NCI-H1930 (cell line): ENCODE results near the gene ZFP36L2.

Experiments used
- DNase-seq, 2 experiments: peaks; one replicate each; lab custom pipeline; 2025; lab: John Stamatoyannopoulos, UW

The ZFP36L2 gene

DNA sequence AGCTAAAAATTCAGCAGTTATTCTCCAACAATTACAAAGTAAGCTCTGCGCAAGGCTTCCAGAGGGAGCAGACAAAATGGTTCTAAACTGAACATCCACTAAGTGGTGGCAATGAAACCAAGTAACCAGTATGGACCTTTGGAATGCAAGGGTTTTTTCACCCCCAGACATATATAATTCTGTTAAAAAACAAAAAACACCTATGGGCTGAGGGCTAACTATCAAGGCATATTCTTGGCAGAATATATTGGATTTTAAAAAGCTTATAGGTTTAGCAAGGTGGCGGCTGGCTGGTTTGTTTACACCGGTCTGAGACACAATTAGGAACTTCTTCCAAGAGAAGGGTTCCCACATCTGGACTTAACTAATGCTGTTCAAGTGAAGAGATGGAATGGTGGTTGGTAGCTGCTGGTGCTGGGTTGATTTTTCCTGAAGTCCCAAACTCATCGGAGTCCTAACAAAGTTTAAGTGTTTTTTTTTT is 2.8 kb downstream of the ZFP36L2 start:
- no peak for DNase-seq

DNA sequence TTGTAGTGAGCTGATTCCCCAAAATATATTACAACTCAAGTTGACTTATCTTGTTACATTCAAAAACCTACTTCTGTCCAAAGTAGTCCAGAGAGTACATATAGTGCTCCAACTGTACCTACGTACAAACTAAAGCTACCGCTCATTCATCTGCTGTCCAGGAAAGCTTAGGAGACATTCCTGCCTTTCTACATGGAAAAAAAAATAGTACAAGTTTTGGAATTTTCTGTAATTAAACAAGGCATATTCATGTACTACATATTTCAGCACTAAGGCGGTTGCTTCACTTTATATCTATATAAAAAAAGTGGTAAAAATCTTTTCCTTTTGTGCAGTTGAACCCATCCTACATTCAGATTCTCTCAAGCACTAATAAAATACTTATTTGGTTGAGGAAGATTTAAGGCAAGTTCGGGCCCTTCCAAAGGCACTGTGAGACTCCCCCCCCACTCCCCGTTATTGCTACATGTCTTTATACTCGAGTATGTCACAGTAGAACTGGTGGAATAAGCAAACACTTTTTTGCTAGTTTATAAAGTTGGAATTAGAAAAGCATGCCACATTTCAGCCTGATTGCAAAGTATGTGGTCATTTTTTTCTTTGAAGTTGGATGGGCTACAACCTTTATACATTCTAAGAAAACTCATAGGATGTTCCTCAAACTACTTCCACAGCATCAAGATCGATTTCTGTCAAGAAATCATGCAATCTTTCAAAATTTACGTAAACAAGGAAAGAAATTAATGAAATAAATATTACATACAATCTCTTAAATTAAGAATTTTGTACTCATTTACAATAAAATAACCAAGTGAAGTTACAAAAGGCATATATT is 3.7 kb downstream of the ZFP36L2 start:
- no peak for DNase-seq

DNA sequence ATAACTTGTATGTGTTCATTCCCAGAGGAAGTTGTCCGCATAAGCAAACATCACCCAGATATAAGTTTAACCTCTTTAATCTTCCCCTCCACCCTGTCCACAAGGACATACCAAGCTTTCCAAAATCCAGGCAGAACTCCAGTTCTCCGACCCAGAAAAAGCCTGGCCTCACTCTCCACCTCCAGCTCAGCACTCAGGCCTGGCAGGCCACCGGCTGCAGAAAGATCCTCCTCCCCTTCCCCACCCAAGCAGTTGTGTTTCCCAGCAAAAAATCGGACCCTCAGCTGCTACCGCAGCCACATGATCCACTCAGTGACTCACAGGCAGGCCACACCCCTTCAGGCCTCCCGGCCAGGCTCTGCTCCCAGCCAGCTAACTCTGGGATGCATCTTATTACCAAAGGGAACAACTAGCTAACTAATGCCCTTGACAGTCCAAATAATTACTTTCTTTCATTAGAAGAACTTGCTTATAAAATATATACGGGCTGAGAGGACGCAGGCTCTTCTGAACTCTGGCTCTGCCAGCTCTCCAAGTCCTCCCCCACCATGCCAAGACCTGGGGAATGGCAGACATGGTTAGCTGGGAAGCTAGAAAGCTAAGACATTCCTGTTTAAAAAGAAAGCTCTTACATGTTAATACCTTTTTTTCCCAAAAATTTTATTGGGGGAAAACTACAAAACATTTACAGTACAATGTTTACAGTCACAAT is 4.5 kb downstream of the ZFP36L2 start:
- DNase-seq, result peak in 1 of 2 experiments; percentile 12

DNA sequence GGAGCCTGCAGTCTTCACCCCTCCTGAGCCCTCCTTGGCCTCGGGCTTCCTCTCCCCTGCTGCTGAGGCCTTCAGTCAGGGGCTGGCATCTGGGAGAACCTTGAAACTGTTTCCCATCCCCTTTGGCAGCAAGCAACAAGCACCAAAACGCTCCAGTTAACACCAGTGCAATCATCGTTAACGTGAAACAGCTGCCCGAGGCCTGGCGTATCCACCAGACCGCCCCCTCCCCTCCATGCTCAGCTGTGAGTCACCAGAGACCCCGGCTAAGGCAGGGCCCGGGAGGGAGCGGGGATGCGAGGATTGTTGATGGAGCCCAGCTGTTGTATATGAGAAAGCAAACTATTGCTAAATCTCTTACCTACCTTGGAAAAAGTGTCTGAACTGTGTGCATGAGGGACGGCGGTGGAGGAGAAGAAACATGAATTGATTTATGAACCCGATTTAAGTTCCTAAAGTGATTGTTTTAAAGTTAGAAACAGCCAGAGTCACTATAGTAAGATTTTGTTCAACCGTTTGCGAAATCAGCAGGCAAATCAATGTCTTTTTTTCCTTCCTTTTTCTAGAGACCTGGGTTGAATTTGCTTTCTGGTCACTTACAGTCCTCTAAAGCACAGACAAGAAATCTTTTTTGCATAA is 5.2 kb downstream of the ZFP36L2 start:
- DNase-seq, result no peak

DNA sequence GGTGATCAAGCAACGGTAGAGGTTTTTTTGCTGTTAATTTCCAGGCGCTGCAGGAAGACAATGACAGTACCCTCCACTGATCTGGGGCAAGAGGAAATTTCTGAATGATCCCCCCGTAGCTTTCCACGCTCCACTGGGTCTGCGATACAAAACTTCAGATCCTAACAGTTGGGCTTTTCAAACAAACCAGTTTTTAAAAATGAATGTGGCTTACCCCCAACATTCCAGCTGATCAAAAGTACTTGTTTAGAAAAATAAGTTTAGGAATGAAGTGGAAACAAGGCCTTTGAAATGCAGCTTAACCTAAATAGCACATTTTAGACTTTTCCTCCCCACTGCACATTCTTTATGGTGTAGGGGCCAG is 5.7 kb downstream of the ZFP36L2 start:
- no peak for DNase-seq

DNA sequence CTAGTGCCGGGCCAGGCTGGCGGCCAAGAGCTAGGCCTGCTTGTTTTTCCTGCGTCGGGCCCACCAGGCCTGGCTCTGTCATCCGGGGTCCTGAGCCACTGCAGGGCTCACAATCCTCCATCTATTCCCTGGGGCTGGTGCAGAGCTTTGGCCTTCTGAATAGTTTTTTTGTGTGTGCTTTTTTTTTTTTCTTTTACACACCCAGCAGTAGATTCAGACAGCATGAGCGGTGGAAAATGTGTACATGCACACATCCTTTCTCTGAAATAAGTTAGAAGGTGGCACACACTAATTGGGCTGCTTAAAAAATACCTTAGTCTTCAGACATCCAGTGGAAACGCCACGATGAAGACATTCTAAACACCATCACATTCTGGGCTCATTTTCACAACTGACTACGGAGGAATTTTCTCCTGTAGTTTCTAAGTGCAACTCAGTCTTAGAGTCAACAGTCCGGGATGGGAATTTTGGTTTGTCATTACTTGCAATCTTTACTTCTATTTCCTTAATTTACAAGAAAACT is 6.1 kb downstream of the ZFP36L2 start:
- no peak for DNase-seq

DNA sequence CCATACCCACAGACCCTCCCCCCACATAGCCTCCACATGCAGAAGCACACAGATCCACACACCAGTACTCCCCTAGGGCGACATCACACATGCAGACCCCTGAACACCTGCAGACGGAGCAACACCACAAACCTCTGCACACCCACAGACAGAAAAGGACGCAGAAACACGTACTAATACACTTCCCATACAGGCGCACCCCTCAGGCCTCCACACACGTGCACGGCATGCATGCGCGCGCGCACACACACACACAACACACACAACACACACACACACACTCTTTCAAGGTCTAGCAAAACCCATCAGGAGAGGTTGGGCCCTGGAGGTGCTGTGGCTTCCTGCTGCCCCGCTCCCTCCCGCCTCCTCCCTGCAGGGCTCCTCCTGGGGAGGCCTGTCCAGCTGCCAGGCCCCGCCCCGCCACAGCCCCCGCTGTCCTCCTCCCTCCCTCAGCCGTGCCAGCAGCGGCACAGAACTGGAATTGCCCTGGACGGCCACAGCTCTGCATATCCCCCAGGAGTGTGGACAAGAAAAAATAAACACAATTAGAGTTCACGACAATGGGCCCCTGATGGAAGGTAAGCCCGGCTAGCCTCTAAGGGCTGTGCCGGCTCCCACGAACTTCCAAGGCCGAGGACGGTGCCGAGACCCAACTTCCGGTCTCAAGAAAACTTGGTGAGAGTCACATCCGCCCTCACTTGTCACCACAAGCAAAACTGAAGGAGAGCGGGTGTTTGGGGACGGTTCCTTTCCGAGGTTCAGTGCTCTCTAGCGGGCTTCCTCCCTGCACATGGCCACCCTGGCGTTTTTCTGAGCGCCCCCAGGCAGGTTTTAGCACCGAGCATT is 6.8 kb downstream of the ZFP36L2 start:
- no peak for DNase-seq

DNA sequence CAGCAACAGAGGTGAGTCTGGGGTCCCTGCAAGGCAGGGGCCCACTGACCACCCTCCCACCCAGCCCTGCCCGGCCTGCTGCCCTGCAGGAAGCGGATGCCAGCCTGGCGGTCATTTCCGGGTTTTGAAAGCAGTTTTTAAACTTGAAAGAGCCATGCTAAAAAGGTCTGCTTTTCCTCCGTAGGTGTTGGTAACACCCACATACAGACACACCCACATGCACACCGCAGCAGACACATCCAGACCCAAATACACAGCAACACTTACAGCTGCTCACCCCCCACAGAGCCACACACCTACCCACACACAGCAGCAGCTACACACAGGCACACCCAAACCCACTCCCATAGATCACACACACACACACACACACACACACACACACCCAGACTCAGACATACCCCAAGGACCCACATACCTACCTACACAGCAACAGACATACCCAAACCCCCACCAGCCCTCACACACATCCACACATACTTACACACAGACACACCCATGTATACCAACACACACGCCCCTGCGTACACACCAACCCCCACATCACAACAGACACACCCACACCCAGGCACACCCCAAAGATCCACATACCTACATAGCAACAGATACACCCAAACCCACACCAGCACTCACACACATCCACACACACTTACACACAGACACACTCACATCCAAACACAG is 7.6 kb downstream of the ZFP36L2 start:
- DNase-seq, result no peak

DNA sequence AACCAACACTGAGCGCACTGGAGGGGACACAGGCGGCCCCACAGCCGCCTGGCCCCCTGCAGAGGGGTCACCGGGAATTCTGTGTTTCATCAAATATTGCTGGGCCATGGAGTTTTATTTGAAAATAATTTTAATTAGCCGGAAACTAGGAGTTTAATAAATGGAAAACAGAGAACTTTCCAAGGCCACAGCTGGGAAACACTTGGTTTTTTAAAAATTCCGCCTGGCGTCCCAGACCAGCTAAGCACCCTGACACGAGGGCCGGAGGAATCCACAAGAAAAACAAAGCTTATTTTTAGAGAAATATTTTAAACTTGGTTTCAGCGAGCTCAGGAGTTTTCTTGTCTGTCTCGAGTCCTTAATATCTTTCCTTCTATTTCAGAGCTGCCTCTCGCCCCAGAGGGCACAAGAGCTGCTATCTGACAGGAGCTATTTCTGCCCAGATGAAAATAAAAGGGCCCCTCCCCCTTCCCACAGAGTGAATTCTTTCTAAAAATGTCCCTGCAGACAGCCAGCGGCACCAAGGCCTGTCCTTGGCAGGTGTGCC is 8.2 kb downstream of the ZFP36L2 start:
- no peak for DNase-seq

DNA sequence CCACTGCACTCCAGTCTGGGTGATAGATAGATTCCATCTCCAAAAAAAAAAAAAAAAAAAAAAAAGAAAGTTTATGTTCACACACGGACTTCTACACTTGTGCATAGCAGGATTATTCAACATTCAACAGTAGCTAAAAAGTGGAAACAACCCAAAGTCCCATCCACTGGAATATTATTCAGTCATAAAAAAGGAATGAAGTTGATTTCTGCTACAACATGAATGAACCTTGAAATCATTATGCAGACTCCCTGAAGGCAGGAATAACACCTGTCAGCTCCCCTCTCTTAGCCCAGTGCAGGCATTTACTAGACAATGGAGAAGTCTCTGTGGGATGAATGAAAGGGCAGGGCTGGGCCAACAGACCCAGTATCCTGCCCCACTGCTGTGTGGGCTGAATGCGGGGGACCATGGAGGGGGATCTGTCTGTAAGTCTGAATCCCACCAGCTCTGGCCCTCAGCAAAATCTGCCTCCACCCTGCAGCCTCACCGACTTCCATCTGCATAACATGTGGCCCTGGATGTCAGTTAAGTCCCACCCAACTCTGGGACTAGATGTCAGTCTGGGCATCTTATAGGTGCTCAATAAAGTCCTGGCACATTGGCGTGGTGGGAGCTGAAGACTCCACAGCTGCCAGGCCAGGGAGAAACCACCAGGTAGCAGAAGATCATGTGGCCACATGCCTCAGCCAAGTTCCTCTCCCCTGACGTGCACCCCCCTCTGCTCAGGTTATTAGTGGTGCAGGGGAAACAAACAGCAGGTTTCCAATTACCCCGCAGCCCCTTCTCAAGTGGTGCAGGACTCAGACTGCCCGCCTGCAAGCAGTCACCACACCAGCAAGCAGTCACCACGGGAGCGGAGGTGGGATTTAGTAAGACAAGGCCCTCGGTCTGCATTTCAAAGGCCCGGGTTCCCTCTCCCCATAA is 8.9 kb downstream of the ZFP36L2 start:
- DNase-seq, result no peak

DNA sequence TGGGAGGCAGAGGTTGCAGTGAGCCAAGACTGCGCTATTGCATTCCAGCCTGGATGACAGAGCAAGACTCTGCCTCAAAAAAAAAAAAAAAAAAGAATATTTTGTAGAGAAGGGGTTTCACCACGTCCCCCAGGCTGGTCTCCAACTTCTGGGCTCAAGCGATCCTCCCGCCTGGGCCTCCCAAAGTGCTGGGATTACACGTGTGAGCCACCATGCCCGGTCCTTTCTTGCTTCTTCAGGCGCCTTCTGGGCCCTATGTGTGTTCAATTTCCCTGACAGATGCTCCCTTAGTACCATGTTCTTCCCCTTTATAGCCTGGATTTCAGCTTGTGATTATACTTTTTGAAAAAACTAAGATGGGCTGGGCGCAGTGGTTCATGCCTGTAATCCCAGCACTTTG is 9.8 kb downstream of the ZFP36L2 start:
- DNase-seq, result no peak

DNA sequence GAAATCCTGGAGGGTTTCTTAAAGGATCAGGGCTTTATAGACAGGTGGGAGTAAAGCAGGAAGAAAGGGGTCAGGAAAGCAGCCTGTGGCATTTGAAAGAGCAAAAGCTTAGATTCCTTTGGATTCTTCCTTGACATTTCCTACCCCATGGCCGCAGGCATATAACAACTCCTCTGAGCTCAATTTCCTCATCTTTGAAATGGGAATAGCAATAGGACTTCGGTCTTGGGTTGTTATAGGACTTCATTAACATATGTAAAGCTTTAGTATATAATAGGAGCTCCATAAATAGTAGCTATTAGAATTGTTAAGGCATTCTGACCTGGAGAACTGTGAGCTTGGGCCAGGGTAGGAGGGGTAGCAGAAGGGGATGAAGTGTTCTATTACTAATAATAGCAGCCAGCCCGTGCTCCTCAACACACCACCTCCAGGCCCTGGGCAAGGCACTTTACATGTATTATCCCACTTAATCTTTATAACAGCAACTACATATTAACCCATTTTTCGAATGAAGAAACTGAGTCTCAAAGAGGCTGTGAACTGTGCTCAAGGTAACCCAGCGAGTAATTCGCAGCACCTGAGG is 10.6 kb downstream of the ZFP36L2 start:
- no peak for DNase-seq

DNA sequence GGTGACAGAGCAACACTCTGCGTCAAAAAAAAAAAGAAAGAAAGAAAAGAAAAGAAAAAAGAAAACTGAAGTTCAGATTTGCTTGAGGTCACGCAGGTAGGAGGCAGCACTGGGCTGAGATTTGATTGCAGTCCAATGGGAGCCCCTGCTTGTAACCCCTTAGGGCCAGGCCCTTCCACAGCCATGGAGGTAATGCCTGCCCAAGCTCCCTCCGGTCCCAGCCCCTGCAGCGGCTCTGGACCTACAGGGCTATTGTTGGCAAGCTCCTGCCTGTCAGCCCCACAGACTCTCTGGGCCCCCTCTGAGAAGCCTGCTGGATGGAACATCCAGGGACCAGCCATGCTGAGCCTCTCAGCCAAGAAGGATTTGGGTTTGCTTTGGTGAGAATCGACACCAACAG is 12.2 kb downstream of the ZFP36L2 start:
- no peak for DNase-seq

DNA sequence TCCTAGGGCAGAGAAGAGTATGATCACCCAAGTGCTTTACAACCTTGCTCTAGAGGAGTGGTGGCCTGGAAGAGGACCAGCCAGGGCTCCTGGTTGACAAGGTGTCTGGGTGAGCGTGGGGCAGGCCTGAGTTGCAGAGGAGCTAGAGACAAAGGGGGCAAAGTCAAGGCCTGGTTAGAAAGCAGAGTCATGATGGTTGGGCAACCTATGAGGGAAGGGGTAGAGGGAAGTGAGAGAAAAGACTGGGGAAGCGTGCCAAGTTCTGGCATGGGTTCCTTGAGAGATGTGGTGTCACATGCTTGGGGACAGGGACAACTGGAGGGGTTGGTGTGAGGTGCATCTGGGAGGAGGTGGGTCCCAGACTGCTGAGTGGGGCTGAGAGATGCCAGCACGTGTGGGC is 13.5 kb downstream of the ZFP36L2 start:
- no peak for DNase-seq

DNA sequence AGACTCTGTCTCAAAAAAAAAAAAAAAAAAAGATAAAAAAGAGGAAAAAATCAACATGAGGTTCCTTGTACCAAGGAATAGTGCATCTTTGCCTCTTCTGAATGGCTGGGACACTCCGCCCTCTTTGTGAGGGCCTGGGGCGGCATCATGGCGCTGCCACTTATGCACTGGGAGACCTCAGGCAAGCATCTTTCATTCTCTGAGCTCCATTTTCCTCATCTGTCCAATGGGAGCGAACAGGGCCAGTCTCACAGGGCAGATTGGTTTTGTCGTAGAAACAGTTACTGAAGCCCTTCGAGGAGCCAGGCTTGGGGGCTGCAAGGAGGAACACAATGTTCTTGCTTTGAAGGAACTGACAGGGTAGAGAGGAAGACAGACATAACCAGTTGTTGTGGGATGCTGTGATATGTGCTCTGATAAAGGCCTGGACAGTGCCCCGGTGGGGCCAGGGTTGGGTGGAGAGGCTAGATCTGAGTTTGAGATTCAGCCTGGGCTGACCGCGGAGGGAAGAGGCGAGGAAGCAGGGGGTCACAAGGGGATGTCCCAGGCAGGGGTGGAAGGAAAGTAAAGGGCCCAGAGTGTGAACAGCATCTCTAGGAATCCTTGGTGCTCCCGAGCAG is 14.1 kb downstream of the ZFP36L2 start:
- DNase-seq, result no peak

DNA sequence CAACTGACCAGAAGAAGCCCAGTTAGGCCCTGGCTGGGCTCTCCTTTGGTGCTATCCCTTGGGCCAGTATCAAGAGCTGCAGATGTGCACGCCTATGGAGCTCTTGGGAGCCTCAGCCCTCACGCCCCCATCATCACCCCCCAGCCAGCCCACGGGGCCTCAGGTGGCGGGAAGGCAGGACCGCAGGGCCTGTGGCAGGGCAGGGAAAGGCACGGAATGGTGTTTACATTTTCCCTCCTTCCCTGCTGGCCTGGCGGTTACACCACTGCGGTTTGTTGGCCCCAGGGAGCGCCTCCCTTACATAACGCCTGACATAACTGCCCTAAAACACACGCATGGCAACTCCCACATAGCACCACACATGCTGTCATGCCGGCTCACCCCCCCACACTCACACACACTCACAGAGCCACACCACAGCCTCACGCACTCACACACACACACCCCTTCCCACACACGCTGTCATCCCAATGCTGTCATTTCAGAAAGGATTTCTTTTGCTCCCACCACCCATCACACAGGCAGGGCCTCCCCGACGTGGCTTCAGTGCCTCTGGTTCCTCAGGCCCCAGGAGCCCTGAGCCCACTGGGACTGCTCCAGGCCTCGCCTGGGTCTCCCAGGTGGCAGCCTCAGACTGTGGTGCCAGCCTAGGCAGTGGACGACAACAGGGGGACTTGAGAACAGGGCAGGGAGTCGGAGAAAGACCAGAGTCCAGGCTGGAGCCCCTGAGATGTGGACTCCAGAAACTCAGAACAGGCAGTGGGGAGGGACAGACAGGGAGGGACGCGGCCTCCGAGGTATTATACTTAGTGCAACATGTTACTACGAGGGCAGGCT is 15.7 kb downstream of the ZFP36L2 start:
- DNase-seq, result no peak

DNA sequence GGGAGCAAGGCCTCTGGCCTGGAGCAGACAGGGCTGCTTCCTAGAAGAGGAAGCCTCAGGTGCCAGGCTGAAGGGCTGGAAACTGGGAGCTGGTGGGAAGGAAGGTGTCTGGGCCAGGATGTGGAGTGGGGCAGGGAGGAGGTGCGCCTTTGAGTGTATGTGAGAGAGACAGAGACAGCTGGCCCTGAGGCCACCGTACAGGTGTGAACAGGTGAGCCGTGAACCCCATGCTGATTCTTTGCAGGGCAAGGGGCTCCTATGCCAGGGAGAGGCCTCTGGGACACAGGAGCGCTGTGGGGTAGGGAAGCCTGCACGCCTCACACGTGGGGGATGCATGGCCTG is 16.3 kb downstream of the ZFP36L2 start:
- no peak for DNase-seq

DNA sequence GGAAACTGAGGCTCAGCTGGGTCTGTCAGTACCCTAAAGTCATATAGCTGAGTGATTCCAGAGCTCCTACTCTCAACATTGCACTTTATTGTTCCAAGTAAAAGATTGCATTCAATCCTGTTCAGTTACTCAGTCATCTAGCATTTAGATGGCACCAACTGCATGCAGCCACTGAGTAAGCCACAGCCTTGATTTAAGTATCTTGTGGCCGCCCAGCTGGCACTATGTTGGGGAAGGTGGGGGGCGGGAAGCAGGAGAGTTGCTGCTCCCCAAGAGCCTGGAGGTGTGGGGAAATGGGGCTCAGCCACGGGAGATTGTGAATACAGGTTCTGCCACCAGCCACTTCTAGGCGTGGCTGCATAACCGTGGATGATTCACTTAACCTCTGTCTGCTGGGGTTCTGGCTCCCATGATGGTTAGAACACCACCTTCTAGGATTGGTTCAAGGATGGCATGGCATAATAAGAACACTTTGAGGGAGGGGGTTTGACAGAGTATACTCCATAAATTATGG is 17.1 kb downstream of the ZFP36L2 start:
- DNase-seq, result no peak
